Mesenchymal stem cell (in vitro differentiated cells and primary cell): ENCODE results near the gene RAB11FIP2.

Experiments used
- DNase-seq: peaks from one replicate; pipeline ENCODE4 v3.0.0-alpha.2; 2013
- H2AFZ ChIP-seq: one replicate; pipeline ENCODE4 v1.6.1; 2013; ENCODE audit warnings: low read depth, mild to moderate bottlenecking, control low read depth, inconsistent platforms, low read length, moderate library complexity
- H2AK5ac ChIP-seq: 2 replicates; pipeline ENCODE4 v1.6.1; 2013; ENCODE audit warnings: low read length, moderate library complexity, mild to moderate bottlenecking, inconsistent platforms; ENCODE audit not compliant: severe bottlenecking
- H2BK120ac ChIP-seq: one replicate; pipeline ENCODE4 v1.6.1; 2013; ENCODE audit warnings: low read depth, mild to moderate bottlenecking, inconsistent platforms, low read length, moderate library complexity
- H2BK12ac ChIP-seq, 2 experiments: one replicate each; pipeline ENCODE4 v1.6.1; 2013; ENCODE audit warnings: inconsistent platforms in 2 of 2, low read length in 2 of 2, mild to moderate bottlenecking in 2 of 2, moderate library complexity in 2 of 2, control low read depth in 1 of 2
- H2BK15ac ChIP-seq: one replicate; pipeline ENCODE4 v1.6.1; 2013; ENCODE audit warnings: mild to moderate bottlenecking, low read depth, inconsistent platforms; ENCODE audit not compliant: poor library complexity, severe bottlenecking
- H2BK5ac ChIP-seq: 2 replicates; pipeline ENCODE4 v1.6.1; 2013; ENCODE audit warnings: low read depth, mild to moderate bottlenecking, low read length, control low read depth, inconsistent platforms; ENCODE audit not compliant: poor library complexity, severe bottlenecking
- H3K14ac ChIP-seq, 2 experiments: one replicate each; pipeline ENCODE4 v1.6.1; 2013; ENCODE audit warnings: inconsistent platforms in 2 of 2, low read length in 2 of 2, control low read depth in 1 of 2, mild to moderate bottlenecking in 1 of 2, moderate library complexity in 1 of 2
- H3K18ac ChIP-seq, 2 experiments: one replicate each; pipeline ENCODE4 v1.6.1; 2013; ENCODE audit warnings: inconsistent platforms in 2 of 2, low read length in 2 of 2, control low read depth in 1 of 2, low read depth in 1 of 2, mild to moderate bottlenecking in 1 of 2
- H3K23ac ChIP-seq, 2 experiments: one replicate each; pipeline ENCODE4 v1.6.1; 2013; ENCODE audit warnings: inconsistent platforms in 2 of 2, low read length in 2 of 2, mild to moderate bottlenecking in 2 of 2, moderate library complexity in 2 of 2, control low read depth in 1 of 2
- H3K27ac ChIP-seq: 2 replicates; pipeline ENCODE4 v1.5.1; 2013; ENCODE audit warnings: mild to moderate bottlenecking, moderate library complexity, low read length, control low read depth, inconsistent platforms; ENCODE audit not compliant: poor library complexity, severe bottlenecking
- H3K27me3 ChIP-seq, 2 experiments: 2 replicates each; pipeline versions ENCODE4 v1.6.1 to v1.7.0; 2013; ENCODE audit warnings: low read length in 2 of 2, mild to moderate bottlenecking in 2 of 2, moderate library complexity in 2 of 2, control low read depth in 1 of 2, inconsistent platforms in 1 of 2; ENCODE audit not compliant: control insufficient read depth in 1 of 2, insufficient read depth in 1 of 2
- H3K36me3 ChIP-seq, 2 experiments: 2 replicates each; pipeline versions ENCODE4 v1.6.1 to v1.7.0; 2013; ENCODE audit warnings: low read length in 2 of 2, control low read depth in 1 of 2, inconsistent platforms in 1 of 2, low read depth in 1 of 2, mild to moderate bottlenecking in 1 of 2; ENCODE audit not compliant: insufficient read depth in 2 of 2, control insufficient read depth in 1 of 2
- H3K4ac ChIP-seq, 2 experiments: one replicate each; pipeline ENCODE4 v1.6.1; 2013; ENCODE audit warnings: inconsistent platforms in 2 of 2, low read length in 2 of 2, mild to moderate bottlenecking in 2 of 2, moderate library complexity in 2 of 2, control low read depth in 1 of 2, low read depth in 1 of 2
- H3K4me1 ChIP-seq: 2 replicates; pipeline ENCODE4 v1.6.1; 2013; ENCODE audit warnings: low read depth, low read length, control low read depth; ENCODE audit not compliant: control insufficient read depth, insufficient read depth
- H3K4me2 ChIP-seq: 2 replicates; pipeline ENCODE4 v1.6.1; 2013; ENCODE audit warnings: low read length, mild to moderate bottlenecking, inconsistent platforms; ENCODE audit not compliant: poor library complexity, severe bottlenecking
- H3K4me3 ChIP-seq, 2 experiments: 2 replicates each; pipeline versions ENCODE4 v1.5.1 to v1.7.0; 2013; ENCODE audit warnings: low read length in 2 of 2, mild to moderate bottlenecking in 2 of 2, control low read depth in 1 of 2, low read depth in 1 of 2; ENCODE audit not compliant: insufficient read depth in 1 of 2
- H3K79me1 ChIP-seq: replicated peaks from 2 replicates; pipeline ENCODE4 v1.6.1; 2013; ENCODE audit warnings: mild to moderate bottlenecking, control low read depth, low read length, inconsistent platforms; ENCODE audit not compliant: poor library complexity, severe bottlenecking
- H3K9ac ChIP-seq: 2 replicates; pipeline ENCODE4 v1.7.0; 2013; ENCODE audit warnings: mild to moderate bottlenecking, low read length, moderate library complexity
- H3K9me3 ChIP-seq: 2 replicates; pipeline ENCODE4 v1.7.0; 2013; ENCODE audit warnings: mild to moderate bottlenecking, low read length; ENCODE audit not compliant: control insufficient read depth
- H4K8ac ChIP-seq: one replicate; pipeline ENCODE4 v1.6.1; 2013; ENCODE audit warnings: inconsistent platforms, mild to moderate bottlenecking, low read length, moderate library complexity
- H4K91ac ChIP-seq: one replicate; pipeline ENCODE4 v1.6.1; 2013; ENCODE audit warnings: mild to moderate bottlenecking, low read length, inconsistent platforms
- WGBS: methylation state at CpG from one replicate; pipeline ENCODE4 v1.1.7; 2013; ENCODE audit warnings: mixed read lengths; 5-methylcytosine and 5-hydroxymethylcytosine counted together

RAB11FIP2 gene

GRCh38 chr10:118020365-118020764 lies 26.4 kb downstream of the RAB11FIP2 start:
- Histone ChIP-seq H2BK5ac (no peak overlapping the region), H3K14ac (peak overlapping the region in 1 of 2 experiments; percentile 76), H4K91ac (no peak overlapping the region), H2AFZ (no peak overlapping the region), H3K36me3 (peaks cover 9 to 29% of the 10 kb centered on the region in 2 experiments), H3K4me3 (no peak overlapping the region), H4K8ac (peak overlapping the region; percentile 7), H3K4ac (no peak overlapping the region), H2AK5ac (no peak overlapping the region), H3K4me2 (no peak overlapping the region), H3K18ac (no peak overlapping the region), H3K79me1 (peaks cover 18% of the 10 kb centered on the region), H3K9me3 (no peaks in the 10 kb centered on the region), H2BK15ac (no peak overlapping the region), H3K9ac (no peak overlapping the region), H3K27ac (no peak overlapping the region), H2BK120ac (no peak overlapping the region), H3K4me1 (peaks cover 3% of the 10 kb centered on the region), H3K27me3 (no peaks in the 10 kb centered on the region), H2BK12ac (no peak overlapping the region), H3K23ac (no peak overlapping the region)
- DNase-seq, result no peak
- 83% methylated on average over 2 of the region's 3 CpGs for WGBS

- H3K4me3 ChIP-seq, result no peak overlapping the region
- no peak overlapping the region for H3K18ac ChIP-seq
- H2BK120ac ChIP-seq, result no peak overlapping the region
- H3K79me1 ChIP-seq, result peaks cover 15% of the 10 kb centered on the region
- H3K27ac ChIP-seq, result no peak overlapping the region
- no peaks in the 10 kb centered on the region for H3K9me3 ChIP-seq
- no peak overlapping the region for H3K14ac ChIP-seq
- H3K23ac ChIP-seq, result no peak overlapping the region
- H3K36me3 ChIP-seq, result peaks cover 3 to 46% of the 10 kb centered on the region in 2 experiments
- no peak overlapping the region for H2BK12ac ChIP-seq
- H3K4me2 ChIP-seq, result no peak overlapping the region
- no peak for DNase-seq
- no peak overlapping the region for H3K9ac ChIP-seq
- no peak overlapping the region for H3K4ac ChIP-seq
- H4K8ac ChIP-seq, result no peak overlapping the region
- no peak overlapping the region for H2AK5ac ChIP-seq
- no peak overlapping the region for H2BK5ac ChIP-seq
- no peak overlapping the region for H2AFZ ChIP-seq
- H4K91ac ChIP-seq, result no peak overlapping the region
- WGBS, result 85% methylated on average over 5 of the region's 5 CpGs
- H3K27me3 ChIP-seq, result no peaks in the 10 kb centered on the region
- H2BK15ac ChIP-seq, result no peak overlapping the region
- H3K4me1 ChIP-seq, result peaks cover 3% of the 10 kb centered on the region
Observed at GRCh38 chr10:118017850-118018249, 28.9 kb downstream of the RAB11FIP2 start.

GRCh38 chr10:118017071-118017740 lies 29.5 kb downstream of the RAB11FIP2 start:
- Histone ChIP-seq H3K36me3 (peaks cover 3 to 46% of the 10 kb centered on the region in 2 experiments), H2AK5ac (no peak overlapping the region), H3K4me2 (no peak overlapping the region), H3K9me3 (no peaks in the 10 kb centered on the region), H4K8ac (peak overlapping the region; percentile 12), H2AFZ (no peak overlapping the region), H3K14ac (no peak overlapping the region), H4K91ac (no peak overlapping the region), H3K9ac (no peak overlapping the region), H3K23ac (no peak overlapping the region), H3K79me1 (peaks cover 15% of the 10 kb centered on the region), H2BK120ac (no peak overlapping the region), H3K27ac (no peak overlapping the region), H2BK5ac (no peak overlapping the region), H3K4ac (no peak overlapping the region), H2BK15ac (no peak overlapping the region), H3K27me3 (no peaks in the 10 kb centered on the region), H2BK12ac (no peak overlapping the region), H3K4me1 (peaks cover 3% of the 10 kb centered on the region), H3K18ac (no peak overlapping the region), H3K4me3 (no peak overlapping the region)
- no peak for DNase-seq
- 93% methylated on average over 8 of the region's 12 CpGs for WGBS

- no peak overlapping the region for H2BK12ac ChIP-seq
Observed at GRCh38 chr10:118012952-118013525, 33.7 kb downstream of the RAB11FIP2 start.

More at GRCh38 chr10:118012952-118013525, 33.7 kb downstream of the RAB11FIP2 start:
- Histone ChIP-seq H3K4me2 (no peak overlapping the region), H4K8ac (no peak overlapping the region), H3K23ac (no peak overlapping the region), H3K9me3 (no peaks in the 10 kb centered on the region), H2BK5ac (no peak overlapping the region), H3K4me1 (no peaks in the 10 kb centered on the region), H3K4me3 (no peak overlapping the region), H2BK120ac (no peak overlapping the region), H3K27me3 (no peaks in the 10 kb centered on the region), H3K4ac (no peak overlapping the region), H3K36me3 (peaks cover 3 to 50% of the 10 kb centered on the region in 2 experiments), H3K9ac (no peak overlapping the region), H3K27ac (no peak overlapping the region), H3K14ac (no peak overlapping the region), H3K79me1 (peaks cover 6% of the 10 kb centered on the region), H4K91ac (no peak overlapping the region), H3K18ac (no peak overlapping the region), H2AK5ac (no peak overlapping the region), H2BK15ac (no peak overlapping the region), H2AFZ (no peak overlapping the region)
- DNase-seq, result no peak
